Left lung (tissue), 10 donors: ENCODE data around the gene OVCA2. TPM values are rescaled to one million over a fixed set of nuclear protein-coding genes. Genes with fewer than 3 reads are reported as not detected.

Experiments used
- ATAC-seq: fragments of 200-7000 bp; cut with Tn5 transposase; one replicate; pipeline ENCODE4 v1.9.1; 2020; ENCODE audit warnings: moderate library complexity
- DNase-seq, 4 donors: peaks; one replicate each; pipeline ENCODE4 v3.0.0-alpha.2; 2013 to 2020
- H3K27ac ChIP-seq, 2 donors: fragments of 200-600 bp; sonication (generic) in 1 of 2; one replicate each; pipeline versions ENCODE4 v1.5.0 to v1.8.0; 2020 to 2021
- H3K27me3 ChIP-seq, 2 donors: fragments of 200-600 bp; sonication (generic) in 1 of 2; one replicate each; pipeline versions ENCODE4 v1.5.0 to v1.8.0; 2020 to 2021
- H3K36me3 ChIP-seq, 2 donors: fragments of 200-600 bp; sonication (generic) in 1 of 2; one replicate each; pipeline versions ENCODE4 v1.5.0 to v1.8.0; 2020 to 2021
- H3K4me1 ChIP-seq, 2 donors: fragments of 200-600 bp; one replicate each; pipeline ENCODE4 v1.8.0; 2021
- H3K4me3 ChIP-seq, 2 donors: fragments of 200-600 bp; sonication (generic) in 1 of 2; one replicate each; pipeline versions ENCODE4 v1.5.0 to v1.8.0; 2020 to 2021; ENCODE audit warnings: mild to moderate bottlenecking in 1 of 2
- H3K9me3 ChIP-seq, 2 donors: fragments of 200-600 bp; sonication (generic) in 1 of 2; one replicate each; pipeline versions ENCODE4 v1.5.0 to v1.8.0; 2020 to 2021
- intact Hi-C, 2 donors: fragments of 100-400 bp; cut with DNase I; formaldehyde crosslinking; loops; one replicate each; pipeline versions ENCODE4 v1.11.2 to v1.14.2; 2022
- polyA plus RNA-seq, 6 donors: library from polyadenylated mRNA; unstranded; fragments of 120-200 nt; gene quantifications; one replicate each; pipeline ENCODE4 v1.2.1, GENCODE V29; 2013; ENCODE audit not compliant: insufficient read length in 6 of 6
- total RNA-seq, 2 donors: library from RNA; stranded (reverse); fragmentation: NEBNext Ultra II Directional; extraction: Animal tissue kit (Norgen Biotek cat#: 25700); gene quantifications; one replicate each; pipeline ENCODE4 v1.2.1, GENCODE V29; 2021
- TF ChIP-seq, protein P1 (sequence below), 2 donors: fragments of 200-600 bp; sonication (generic) in 1 of 2; IDR thresholded peaks; one replicate each; pipeline versions ENCODE4 v1.5.0 to v1.8.0; 2021; ENCODE audit warnings: antibody characterized with exemption in 2 of 2
- donor health status: DM: no; HTN: yes; CAD: no.
- donor health status: DM: no; HTN: no; CAD: no.

Gene OVCA2
- total and polyA plus RNA-seq, 8 donors: 8.1 to 28.7 (median 11.2) TPM

DNA sequence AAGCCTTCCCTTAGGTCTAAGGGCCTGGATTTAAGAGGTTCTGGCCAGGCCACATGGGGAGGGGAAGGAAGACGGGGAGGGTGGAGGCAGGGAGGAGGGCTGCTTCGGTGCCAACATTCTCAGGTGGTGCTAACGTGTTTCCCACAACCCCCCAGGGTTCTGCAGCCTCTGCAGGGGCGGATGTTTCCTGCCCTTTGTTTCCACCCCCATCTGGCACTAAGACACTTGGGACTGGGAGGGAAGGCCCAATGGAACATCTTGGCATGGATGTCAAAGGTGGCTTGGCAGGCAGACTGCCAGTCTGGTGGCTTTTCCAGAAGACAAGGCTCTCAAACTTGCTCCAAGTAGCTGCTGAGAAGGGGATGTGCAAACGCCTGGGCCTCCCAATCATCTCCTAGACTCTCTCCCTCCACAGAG, 25.8 kb downstream of the OVCA2 start:
- ATAC-seq: no peak
- peak overlapping the region; percentile 45 to 71 for H3K27ac ChIP-seq
- H3K4me3 ChIP-seq: no peak overlapping the region
- TF ChIP-seq, protein P1, sequence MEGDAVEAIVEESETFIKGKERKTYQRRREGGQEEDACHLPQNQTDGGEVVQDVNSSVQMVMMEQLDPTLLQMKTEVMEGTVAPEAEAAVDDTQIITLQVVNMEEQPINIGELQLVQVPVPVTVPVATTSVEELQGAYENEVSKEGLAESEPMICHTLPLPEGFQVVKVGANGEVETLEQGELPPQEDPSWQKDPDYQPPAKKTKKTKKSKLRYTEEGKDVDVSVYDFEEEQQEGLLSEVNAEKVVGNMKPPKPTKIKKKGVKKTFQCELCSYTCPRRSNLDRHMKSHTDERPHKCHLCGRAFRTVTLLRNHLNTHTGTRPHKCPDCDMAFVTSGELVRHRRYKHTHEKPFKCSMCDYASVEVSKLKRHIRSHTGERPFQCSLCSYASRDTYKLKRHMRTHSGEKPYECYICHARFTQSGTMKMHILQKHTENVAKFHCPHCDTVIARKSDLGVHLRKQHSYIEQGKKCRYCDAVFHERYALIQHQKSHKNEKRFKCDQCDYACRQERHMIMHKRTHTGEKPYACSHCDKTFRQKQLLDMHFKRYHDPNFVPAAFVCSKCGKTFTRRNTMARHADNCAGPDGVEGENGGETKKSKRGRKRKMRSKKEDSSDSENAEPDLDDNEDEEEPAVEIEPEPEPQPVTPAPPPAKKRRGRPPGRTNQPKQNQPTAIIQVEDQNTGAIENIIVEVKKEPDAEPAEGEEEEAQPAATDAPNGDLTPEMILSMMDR (IDR thresholded peaks at IDR 0.05): no peak
- intact Hi-C loops: no loop called here
- H3K9me3 ChIP-seq: no peaks in the 10 kb centered on the region
- H3K36me3 ChIP-seq: peaks cover 0 to 47% of the 10 kb centered on the region in 2 donors
- no peak for DNase-seq
- peaks cover 16 to 64% of the 10 kb centered on the region in 2 donors for H3K4me1 ChIP-seq
- no peaks in the 10 kb centered on the region for H3K27me3 ChIP-seq

DNA sequence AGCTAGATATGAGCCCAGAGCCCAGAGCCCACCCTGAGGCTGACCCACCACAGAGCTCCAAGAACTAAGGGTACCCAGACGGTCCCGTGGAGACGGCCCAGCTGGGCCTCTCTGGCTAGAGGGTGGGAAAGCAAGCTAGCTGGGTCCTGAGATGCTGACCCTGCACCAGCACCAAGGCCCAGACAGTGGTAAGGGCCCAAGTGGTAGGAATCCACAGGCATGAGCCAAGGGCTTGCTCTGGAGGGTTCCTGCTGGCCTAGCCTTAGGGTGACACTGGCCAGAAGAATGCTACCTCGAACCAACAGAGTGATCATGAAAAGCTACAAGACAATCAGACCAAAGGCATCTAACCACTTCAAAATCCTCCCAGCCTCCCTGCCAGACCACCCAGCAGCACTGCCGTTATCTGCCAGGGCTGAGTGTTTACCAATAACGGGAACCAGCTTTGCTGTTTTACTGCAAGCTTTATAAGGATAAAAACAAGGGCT, 26.3 kb downstream of the OVCA2 start:
- DNase-seq (peak in 2 of 4 donors; percentile 79 to 89), ATAC-seq (peak; percentile 20)
- Histone ChIP-seq H3K9me3 (no peaks in the 10 kb centered on the region), H3K36me3 (peaks cover 0 to 43% of the 10 kb centered on the region in 2 donors), H3K4me3 (no peak overlapping the region), H3K27ac (peak overlapping the region; percentile 45 to 71), H3K27me3 (no peaks in the 10 kb centered on the region), H3K4me1 (peaks cover 13 to 64% of the 10 kb centered on the region in 2 donors)
- intact Hi-C loops: no loop called here
- TF ChIP-seq, protein P1 (IDR thresholded peaks at IDR 0.05): no peak

DNA sequence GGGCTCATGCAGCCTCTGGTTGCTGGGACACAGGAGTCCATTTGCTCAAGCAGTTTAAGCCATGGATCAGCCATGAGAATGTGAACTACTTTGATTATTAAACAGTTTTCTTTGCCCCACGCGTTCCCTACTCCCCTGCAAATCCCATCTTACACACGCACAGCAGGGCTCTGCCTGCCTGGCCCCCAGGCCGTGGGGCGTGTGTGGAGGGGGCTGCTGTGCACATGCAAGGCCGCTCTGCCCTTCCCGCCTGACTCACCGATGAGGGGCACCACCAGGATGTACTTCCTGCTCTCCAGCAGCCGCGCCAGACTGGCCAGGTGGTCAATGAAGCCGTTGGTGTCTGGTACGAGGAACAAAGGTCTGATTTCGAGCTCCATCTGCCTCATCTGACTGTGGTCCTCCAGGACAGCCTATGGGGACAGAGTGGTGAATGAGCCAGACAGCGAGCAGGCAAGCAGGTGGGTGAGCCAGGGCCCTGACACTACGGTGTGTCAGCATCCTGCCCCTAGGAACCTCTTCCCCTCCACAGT, 26.8 kb downstream of the OVCA2 start:
- Histone ChIP-seq H3K36me3 (peaks cover 0 to 41% of the 10 kb centered on the region in 2 donors), H3K27me3 (no peaks in the 10 kb centered on the region), H3K27ac (peak overlapping the region; percentile 45 to 71), H3K4me1 (peaks cover 13 to 67% of the 10 kb centered on the region in 2 donors), H3K9me3 (no peaks in the 10 kb centered on the region), H3K4me3 (no peak overlapping the region)
- TF ChIP-seq, protein P1 (IDR thresholded peaks at IDR 0.05): no peak
- DNase-seq (no peak), ATAC-seq (no peak)
- intact Hi-C loops: no loop called here

DNA sequence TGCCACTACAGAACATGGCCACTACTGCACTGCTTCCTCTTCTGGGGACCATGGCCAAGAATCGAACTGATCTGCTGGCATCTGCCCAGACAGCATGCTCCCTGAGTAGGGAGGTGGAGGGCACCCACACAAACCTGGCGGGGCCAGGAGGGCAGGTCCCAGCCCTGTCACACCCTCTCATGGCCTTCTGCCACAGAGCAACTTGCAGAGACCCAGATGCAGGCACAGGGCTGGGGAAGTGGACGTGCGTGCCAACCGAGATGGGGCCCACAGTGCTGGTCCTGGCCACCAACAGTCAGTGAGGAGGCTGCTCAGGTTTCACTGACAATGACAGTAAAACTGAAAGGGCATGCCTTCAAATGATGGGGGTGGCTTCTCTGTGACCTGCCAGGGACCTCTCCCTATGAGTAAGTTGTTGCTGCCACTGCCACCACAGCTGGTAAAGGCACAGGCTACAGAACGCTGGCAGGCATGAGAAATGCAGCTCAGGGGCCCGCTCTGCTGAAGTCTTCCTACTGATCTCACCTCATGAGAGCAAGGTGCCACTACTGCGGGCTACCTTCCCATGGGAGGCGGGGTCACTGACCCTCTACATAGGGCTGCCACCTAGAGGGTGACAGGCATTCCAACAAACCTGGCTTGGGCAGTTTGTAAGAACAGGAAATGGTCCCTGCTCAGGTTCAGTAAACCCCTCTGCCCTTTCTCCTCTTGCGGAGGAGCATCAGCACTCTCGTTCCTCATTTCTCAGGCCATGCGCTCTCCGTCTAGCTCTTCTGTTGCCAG, 28.6 kb downstream of the OVCA2 start:
- H3K36me3 ChIP-seq: peaks cover 0 to 28% of the 10 kb centered on the region in 2 donors
- peak overlapping the region; percentile 80 to 82 for H3K27ac ChIP-seq
- no peak overlapping the region for H3K4me3 ChIP-seq
- peaks cover 16 to 75% of the 10 kb centered on the region in 2 donors for H3K4me1 ChIP-seq
- H3K9me3 ChIP-seq: no peaks in the 10 kb centered on the region
- no peak for ATAC-seq
- H3K27me3 ChIP-seq: no peaks in the 10 kb centered on the region
- intact Hi-C loops: no loop called here
- TF ChIP-seq, protein P1 (IDR thresholded peaks at IDR 0.05): no peak
- no peak for DNase-seq

DNA sequence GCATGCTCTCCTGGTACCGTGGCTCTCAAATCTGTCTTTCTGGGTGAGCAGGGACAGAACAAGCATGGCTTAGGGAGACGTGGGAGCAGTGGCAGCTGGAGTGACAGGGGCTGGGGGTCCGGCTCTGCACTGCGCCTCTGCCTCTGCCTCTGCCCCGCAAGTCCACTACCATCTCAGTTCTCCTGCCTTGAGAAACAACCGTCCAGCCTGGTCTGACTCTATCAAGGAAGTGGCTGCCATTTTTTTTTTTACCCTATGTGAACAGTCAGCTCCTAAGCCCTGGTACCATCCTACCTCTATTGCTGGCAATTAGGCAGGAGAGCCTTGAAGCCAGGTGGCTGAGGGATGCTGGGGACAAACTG, 29.2 kb downstream of the OVCA2 start:
- Histone ChIP-seq H3K9me3 (no peaks in the 10 kb centered on the region), H3K27ac (peak overlapping the region; percentile 80 to 82), H3K4me1 (peaks cover 22 to 79% of the 10 kb centered on the region in 2 donors), H3K36me3 (peaks cover 0 to 22% of the 10 kb centered on the region in 2 donors), H3K4me3 (no peak overlapping the region), H3K27me3 (no peaks in the 10 kb centered on the region)
- DNase-seq: no peak
- TF ChIP-seq, protein P1 (IDR thresholded peaks at IDR 0.05): no peak
- ATAC-seq: no peak
- intact Hi-C loops: no loop called here
